Ovary (tissue), 3 donors: ENCODE data around the gene IFI30.

Source experiments
- CTCF ChIP-seq, 3 donors: fragments of 450-650 bp in 2 of 3; fragments of 200-600 bp in 1 of 3; IDR thresholded peaks; one replicate each; pipeline versions ENCODE4 v1.5.1 to v1.8.0; 2016 to 2022; ENCODE audit warnings: antibody characterized with exemption in 3 of 3, mild to moderate bottlenecking in 1 of 3
- POLR2A ChIP-seq: fragments of 450-650 bp; IDR thresholded peaks from one replicate; pipeline ENCODE4 v1.6.1; 2017; ENCODE audit warnings: antibody characterized with exemption, mild to moderate bottlenecking, moderate library complexity
- donor health status: DM: no; HTN: no; CAD: no.

GRCh38 chr19:18219911-18220631, 46.5 kb downstream of the IFI30 start:
- TF ChIP-seq CTCF (IDR thresholded peaks at IDR 0.05) (no peak), POLR2A (no peak)
